ENCODE measurements around the gene LY86.

Gene LY86

DNA sequence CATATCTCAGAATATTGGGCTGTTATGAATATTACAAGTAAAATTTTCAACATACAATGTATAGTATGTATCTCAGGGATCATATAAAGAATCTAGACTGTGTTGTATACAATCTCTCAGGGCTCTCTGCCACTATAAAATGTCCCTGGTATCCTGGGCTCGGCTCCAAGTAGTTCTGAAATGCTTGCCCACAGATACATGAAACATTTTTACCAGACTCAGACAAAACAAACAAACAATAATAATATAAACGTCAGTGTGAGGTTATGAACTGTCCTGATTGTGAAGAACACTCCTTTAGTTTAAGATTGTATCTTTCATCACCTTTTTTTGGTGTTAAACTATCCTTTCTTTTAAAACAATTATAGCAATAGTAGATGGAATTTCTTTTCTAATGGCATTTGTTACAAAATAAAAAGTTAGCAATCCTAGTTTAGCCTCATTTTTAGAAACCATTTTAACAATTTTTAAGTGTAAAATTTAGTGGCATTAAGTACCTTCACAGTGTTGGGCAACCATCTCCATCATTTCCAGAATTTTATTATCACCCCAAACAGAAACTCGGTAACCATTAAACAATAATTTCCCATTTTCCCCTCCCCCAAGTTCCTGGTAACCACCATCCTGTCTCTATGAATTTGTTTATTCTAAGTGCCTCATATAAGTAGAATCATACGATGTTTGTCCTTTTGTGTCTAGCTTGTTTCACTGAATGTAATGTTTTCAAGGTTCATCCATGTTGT lies 17.4 kb upstream of the LY86 start:
- no peak for DNase-seq (ENCODE audit: low spot score)

DNA sequence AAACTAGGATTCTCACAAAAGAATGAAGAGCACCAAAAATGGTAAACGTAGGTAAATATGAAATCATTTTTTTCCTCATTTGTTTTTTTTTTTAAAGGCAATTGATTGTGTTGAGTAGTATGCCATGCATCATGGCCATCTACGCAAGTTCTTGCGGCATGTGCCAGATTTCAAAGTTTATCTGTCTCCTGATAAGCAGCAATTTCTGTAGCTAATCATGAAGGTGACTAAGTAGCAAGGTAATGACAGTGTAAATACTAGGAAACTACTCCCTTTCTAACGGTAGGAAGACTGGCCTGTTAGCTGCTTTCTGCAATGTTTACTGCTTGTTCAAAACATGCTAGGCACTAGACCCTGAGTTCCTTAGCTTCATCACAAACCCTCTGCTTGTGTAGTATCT lies 13.4 kb upstream of the LY86 start:
- no peak for DNase-seq (ENCODE audit: low spot score)

- no peak for DNase-seq (ENCODE audit: low spot score)
Measured at GRCh38 chr6:6577735-6578134, 10.8 kb upstream of the LY86 start.

DNA sequence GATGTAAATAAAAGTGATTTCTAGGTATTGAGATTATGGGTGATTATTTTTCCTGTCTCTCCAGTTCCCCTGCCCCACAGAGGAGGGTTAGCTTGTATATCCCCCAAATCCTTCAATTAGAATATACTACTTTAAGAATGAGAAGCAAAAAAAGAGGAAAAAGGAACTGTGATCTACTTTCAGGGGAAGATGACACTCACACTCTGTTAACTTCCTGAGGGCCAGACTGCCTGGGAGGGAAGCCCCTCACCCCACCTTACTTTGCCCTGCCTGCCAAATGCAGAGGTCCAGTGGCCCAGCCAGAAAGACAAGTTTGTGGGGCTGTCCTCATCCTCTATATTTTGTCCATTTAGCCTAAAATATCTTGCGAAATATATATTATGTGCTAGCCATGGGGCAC lies 9.2 kb upstream of the LY86 start:
- no peak for DNase-seq (ENCODE audit: low spot score)

GRCh38 chr6:6580225-6580856 lies 8.2 kb upstream of the LY86 start:
- DNase-seq (ENCODE audit: low spot score) = no peak

DNA sequence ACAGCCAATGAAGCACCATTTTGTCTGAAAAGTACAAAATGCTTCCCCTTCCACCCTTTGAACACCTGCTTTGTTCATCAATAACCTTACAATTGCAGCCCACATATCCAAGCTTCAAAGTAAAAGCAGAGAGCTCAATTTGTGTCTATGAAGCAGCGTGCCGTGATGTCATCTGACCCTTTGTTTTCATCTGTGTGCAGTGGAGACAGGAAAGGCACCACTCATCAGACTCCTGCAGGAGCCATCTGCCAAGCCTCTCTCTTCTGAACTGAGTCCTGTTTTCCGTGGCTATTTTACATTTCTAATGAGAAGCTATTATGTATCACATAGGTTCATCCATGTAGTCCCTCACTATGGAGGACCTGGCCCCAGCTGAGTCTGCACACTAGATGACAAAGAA lies 7.5 kb upstream of the LY86 start:
- no peak for DNase-seq (ENCODE audit: low spot score)

- no peak for DNase-seq (ENCODE audit: low spot score)
Measured at GRCh38 chr6:6582131-6582530, 6.4 kb upstream of the LY86 start.

GRCh38 chr6:6583836-6584235 lies 4.7 kb upstream of the LY86 start:
- no peak for DNase-seq (ENCODE audit: low spot score)

GRCh38 chr6:6584310-6585002 lies 4.1 kb upstream of the LY86 start:
- no peak for DNase-seq (ENCODE audit: low spot score)

DNA sequence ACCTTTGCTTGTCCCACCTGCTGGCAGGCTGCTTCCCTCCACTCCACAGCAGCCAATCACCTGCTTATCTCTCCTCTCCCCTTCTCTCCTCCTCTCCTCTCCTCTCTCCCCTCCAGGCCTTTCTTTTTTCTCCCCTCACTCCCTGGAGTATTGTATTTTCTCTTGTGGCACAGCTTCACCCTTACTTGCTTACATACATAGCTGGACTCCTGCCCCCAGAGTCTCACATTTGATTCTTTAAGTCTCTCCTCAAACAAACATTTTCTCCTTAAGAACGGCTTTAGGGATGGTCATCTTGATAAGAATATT lies 3.6 kb upstream of the LY86 start:
- no peak for DNase-seq (ENCODE audit: low spot score)

DNA sequence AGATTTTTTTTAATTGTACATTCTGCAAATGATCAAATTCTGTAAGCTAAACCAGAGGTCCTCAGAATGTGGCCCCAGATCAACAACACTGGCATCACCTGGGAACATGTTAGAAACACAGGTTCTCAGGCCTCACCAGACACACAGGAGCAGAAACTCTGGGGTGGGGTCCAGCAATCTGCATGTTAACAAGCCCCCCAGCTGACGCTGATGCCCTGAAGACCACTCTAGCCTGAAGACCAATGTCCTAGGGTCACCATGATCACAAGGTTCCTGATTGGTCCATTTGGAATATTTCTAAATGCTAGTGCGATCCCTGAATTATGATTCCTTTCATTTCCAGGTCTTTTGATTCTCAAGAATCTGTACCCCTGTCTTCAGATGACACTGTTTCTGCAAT lies 2.4 kb upstream of the LY86 start:
- no peak for DNase-seq (ENCODE audit: low spot score)

- no peak for DNase-seq (ENCODE audit: low spot score)
Measured at GRCh38 chr6:6586671-6587526, 1.6 kb upstream of the LY86 start.

GRCh38 chr6:6587696-6588063 lies 840 bp upstream of the LY86 start:
- DNase-seq (ENCODE audit: low spot score) = no peak

GRCh38 chr6:6588924-6589709 lies 597 bp downstream of the LY86 start:
- no peak for DNase-seq (ENCODE audit: low spot score)

DNA sequence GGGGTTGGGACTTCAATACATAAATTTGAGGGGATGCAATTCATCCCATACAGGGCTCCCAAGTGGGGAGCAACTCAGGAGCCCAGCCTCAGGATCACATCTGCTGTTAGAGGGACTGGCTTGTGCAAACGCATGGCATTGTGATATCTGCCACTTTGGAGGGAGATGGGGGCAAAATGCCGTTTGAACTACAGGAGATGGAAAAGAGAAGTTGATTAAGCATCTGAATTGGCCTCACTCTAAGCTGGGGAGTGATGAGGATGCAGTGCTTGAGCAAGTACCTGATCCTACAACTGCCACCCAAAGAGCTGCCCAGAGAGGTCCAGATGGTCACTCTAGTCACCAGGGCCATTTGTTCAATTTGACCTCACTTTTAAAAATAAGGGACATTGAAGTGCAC lies 2.0 kb downstream of the LY86 start:
- DNase-seq (ENCODE audit: low spot score) = no peak

DNA sequence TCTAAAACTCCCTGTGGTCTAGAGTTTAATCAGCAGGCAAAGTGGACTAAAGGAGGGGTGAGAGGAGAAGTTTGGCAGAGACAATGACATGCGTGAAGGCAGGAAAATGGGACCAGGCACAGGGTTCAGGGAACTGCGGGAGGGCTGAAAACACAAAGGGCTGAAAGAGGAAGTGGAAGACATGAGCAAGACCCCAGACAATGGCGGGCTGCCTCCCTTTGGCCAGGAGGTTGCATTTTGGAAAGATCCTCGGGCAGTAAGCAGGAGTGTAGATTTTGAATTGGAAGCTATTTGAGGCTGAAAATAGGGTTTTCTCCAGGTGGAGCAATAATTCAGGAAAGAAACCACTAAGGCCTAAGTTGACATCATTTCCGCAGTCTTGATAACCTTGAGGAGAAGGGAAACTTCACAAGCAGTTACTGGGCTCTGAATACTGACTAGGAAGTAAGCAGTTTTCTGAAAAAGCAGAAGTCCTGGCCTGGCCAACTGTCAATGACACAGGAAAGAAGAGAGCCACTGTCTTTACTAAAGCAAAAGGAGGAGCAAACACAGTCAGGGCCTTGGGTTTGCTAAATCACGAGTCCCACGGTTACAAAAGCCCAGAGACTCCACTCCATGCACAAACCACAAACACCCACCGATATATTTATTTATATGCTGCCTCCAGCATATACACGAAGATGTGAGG lies 3.4 kb downstream of the LY86 start:
- DNase-seq (ENCODE audit: low spot score) = no peak

GRCh38 chr6:6592826-6593475 lies 4.4 kb downstream of the LY86 start:
- no peak for DNase-seq (ENCODE audit: low spot score)

- no peak for DNase-seq (ENCODE audit: low spot score)
Measured at GRCh38 chr6:6593867-6594468, 5.4 kb downstream of the LY86 start.

- no peak for DNase-seq (ENCODE audit: low spot score)
Measured at GRCh38 chr6:6595025-6595424, 6.5 kb downstream of the LY86 start.

- no peak for DNase-seq (ENCODE audit: low spot score)
Measured at GRCh38 chr6:6595952-6596351, 7.4 kb downstream of the LY86 start.

All from iPS-NIHi11 (cell line).